ENCODE data around the gene LDLRAD4.

DNA sequence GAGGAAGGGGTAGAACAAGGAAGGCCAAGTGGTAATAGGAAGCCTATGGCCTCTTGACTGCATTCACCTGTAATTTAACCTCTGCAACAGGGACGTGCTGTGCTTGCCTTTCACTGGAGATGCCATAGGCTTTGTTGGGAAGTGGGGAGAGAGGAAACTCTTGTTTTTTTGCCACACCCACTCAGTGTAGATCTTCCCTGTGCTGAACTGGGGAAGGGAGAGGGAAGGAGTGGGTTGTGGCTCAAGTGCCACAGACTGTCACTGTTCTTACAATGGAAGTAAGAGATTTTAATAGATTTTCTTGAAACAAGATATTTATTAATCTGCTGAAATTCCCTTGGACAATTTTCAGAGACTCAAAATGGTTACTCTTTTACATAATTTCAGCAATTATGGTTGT, 380.5 kb downstream of the LDLRAD4 start:
- no peak for TF ChIP-seq CTCF (conservative IDR thresholded peaks at IDR 0.05)
- no peak for TF ChIP-seq ZFX (IDR thresholded peaks at IDR 0.05)
